ENCODE results near the gene ME2.
A peak's percentile ranks its signal among the peaks of the same experiment; 100 is the strongest.
"Not testable (repeated sequence)": the region's sequence is repeated elsewhere in the genome, so short reads cannot be mapped to it uniquely, and the experiment has no call there.

The ME2 gene

DNA sequence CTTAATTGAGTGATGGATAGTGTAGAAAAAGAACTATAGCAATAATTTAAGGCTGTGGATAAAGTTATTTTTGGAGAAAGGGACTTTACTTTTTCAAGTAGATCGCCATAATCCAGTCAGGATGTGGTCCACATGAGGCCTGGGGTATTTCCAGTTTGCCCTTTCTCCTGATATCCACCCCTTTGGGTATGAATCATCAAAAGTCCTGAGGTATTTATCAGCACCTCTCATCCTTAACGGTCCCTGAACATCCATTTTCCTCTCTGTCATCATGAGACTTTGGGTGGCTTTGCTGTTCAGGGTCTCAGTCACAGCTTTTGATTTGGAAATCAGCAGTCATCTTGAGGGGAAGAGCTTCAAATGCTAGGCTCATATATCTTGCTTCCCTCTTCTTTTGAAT lies 49.6 kb downstream of the ME2 start:
- DNase-seq = no peak

DNA sequence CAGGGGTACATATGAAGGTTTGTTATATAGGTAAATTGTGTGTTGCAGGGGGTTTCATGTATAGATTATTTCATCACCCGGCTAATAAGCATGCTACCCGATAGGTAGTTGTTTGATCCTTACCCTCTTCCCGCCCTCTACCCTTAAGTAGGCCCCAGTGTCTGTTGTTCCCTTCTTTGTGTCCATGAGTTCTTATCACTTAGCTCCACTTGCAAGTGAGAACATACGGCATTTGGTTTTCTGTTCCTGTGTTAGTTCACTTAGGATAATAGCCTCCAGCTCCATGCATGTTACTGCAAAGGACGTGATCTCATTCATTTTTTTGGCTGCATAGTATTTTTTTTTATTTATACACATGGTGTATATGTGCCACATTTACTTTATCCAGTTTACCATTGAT lies 54.8 kb downstream of the ME2 start:
- no peak for DNase-seq

GRCh38 chr18:50934545-50935211 lies 55.8 kb downstream of the ME2 start:
- no peak for DNase-seq

- no peak for DNase-seq
Observed at GRCh38 chr18:50935493-50936191, 56.7 kb downstream of the ME2 start.

GRCh38 chr18:50937183-50937582 lies 58.3 kb downstream of the ME2 start:
- no peak for DNase-seq

GRCh38 chr18:50938912-50939311 lies 60.0 kb downstream of the ME2 start:
- no peak for DNase-seq

- no peak for DNase-seq
Observed at GRCh38 chr18:50944245-50944932, 65.5 kb downstream of the ME2 start.

- DNase-seq = not testable (repeated sequence)
Observed at GRCh38 chr18:50945918-50946317, 67.0 kb downstream of the ME2 start.

GRCh38 chr18:50947899-50948298 lies 69.0 kb downstream of the ME2 start:
- DNase-seq = no peak

DNA sequence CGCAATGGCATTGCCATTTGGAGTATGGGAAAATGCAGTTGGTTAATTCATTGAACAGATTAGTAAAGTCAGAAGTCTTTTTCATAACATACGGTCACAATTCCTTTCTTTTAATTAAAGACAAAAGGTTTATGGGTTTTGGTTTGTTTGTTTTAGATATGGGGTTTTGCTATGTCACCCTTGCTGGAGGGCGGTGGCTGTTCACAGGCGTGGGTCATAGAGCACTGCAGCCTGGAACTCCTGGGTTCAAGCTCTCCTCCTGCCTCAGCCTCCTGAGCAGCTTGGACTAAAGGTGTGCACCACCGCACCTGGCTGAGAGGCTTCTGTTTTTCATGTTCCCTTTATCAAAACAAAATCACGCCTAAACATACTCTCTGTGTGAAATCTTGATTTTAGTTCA lies 70.3 kb downstream of the ME2 start:
- DNase-seq = no peak

- DNase-seq = no peak
Observed at GRCh38 chr18:50950626-50951025, 71.7 kb downstream of the ME2 start.

DNA sequence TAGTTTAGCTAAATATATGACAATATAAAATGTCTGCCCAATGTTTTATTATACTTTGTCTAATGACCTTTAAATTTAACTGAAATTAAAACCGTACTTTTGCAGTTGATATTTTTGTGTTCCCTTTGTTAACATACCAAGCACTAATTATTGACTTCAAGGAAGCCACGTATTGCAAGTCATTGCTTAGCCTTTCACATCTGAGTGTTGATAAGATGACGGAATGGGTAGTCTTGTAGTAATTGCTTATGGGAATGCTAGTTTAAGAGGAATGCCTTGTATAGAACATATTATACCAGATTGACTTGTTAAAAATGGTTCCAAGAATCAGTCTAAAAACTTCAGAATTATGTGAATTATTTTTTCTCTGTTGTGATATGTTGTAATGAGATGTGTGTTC lies 74.9 kb downstream of the ME2 start:
- DNase-seq = no peak

- no peak for DNase-seq
Observed at GRCh38 chr18:50955253-50955652, 76.3 kb downstream of the ME2 start.

DNA sequence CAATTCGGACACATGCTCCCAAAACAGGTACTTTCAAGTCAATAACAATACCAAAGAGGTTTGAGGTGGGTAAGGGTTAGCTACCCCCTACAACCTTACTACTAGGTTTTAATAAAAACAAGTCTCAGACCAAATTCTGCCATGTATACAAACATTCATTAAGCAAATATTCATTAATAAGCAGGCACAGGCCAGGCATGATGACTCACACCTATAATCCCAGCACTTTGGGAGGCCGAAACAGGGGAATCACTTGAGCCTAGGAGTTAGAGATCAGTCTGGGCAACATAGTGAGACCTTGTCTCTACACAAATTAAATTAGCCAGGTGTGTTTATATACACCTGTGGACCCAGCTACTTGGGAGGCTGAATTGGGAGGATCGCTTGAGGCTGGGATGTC lies 77.2 kb downstream of the ME2 start:
- no peak for DNase-seq

- DNase-seq = no peak
Observed at GRCh38 chr18:50961974-50962373, 83.1 kb downstream of the ME2 start.

DNA sequence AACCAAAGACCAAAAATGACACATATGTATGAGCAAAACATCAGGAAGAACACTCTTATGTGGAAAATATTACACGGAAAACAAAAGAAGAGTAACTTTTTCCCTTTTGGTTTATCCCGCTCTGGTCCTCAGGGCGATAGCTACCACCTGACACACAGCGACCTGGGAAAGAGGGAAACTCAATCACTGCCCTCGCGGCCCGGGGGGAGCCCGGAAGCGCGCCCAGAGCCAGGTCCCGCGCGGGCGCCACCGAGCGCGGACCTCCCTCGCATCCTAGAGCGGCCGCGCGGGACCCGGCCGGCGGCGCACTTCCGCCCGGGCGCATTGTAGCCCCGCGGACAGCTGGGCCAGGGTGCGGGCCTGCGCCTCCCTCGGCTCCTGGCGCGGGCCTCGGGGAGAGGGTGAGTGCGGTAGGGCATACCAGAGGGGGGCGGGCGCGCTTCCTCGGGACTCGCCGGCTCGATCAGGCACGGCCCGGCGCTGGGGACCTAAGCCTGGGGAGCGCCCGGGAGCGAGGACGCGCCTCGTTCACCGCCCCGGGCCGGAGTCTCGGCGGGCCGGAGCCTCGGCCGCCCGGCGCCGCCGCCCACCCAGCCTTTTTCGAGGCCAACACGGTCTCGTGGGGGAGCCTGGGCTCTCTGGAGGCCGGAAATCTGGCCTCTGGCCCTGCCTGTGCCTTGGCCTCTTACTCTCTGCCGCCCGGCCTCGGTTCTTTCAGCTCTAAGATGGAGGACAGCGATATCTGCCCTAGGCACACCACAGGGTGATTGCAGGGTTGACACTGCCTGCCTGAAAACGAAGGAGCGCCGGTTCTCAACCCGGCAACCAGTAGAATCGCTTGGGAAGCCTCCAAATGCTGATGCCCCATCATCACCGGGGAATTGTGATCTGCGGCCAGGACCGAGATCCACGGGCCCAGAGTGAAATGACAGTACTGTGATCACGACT lies 89.1 kb downstream of the ME2 start, which contains the start of gene ELAC1:
TSS of gene ELAC1 (plus strand) at position 327 of the 948 bp plus-strand sequence. CDS start 6,365 bp downstream, outside the sequence.
- DNase-seq = peak; percentile 76

- no peak for DNase-seq
Observed at GRCh38 chr18:50969448-50969847, 90.5 kb downstream of the ME2 start.

DNA sequence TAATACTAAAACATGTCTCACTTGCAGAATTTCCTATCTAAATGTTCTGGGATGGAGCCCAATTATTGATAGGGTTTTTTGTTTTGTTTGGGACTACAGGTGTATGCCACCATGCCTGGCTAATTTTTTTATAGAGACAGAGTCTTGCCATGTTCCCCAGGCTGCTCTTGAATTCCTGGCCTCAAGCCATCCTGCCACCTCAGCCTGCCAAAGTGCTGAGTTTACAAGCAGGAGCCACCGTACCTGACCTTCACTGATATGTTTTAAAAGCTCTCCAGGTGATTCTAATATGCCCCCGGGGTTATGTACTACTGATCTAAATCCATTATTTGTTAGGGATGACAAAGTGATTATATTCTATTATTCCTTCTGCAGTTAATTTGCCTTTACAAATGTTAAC lies 91.1 kb downstream of the ME2 start:
- no peak for DNase-seq

DNA sequence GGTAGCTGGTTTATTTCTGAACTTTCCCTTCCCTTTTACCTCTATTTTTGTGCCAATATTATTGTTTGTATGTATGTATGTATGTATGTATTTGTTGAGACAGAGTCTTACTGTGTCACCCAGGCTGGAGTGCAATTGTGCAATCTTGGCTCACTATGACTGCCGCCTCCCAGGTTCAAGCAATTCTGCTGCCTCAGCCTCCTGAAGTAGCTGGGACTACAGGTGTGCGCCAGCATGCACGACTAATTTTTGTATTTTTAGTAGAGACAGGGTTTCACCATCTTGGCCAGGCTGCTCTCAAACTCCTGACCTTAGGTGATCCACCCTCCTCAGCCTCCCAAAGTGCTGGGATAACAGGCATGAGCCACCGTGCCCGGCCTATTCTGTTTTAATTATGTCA lies 93.5 kb downstream of the ME2 start:
- not testable (repeated sequence) for DNase-seq

- no peak for DNase-seq
Observed at GRCh38 chr18:50973367-50974126, 94.6 kb downstream of the ME2 start.

GRCh38 chr18:50977037-50977760 lies 98.3 kb downstream of the ME2 start:
- no peak for DNase-seq

Data from activated T-cell treated with anti-CD3 and anti-CD28 coated beads, Interleukin-2, amount 50 U/mL, for 1 hour (primary cell).